Fibroblast of mammary gland (primary cell): ENCODE measurements around the gene ACOXL.

Source experiments
- DNase-seq: peaks from one replicate; pipeline ENCODE4 v3.0.0-alpha.2; 2010; ENCODE audit warnings: low read depth
- H3K4me3 ChIP-seq: 2 replicates; pipeline ENCODE4 v1.5.1; 2011; ENCODE audit warnings: low read depth, mild to moderate bottlenecking, low read length, moderate library complexity; ENCODE audit not compliant: control insufficient read depth
- TF ChIP-seq, protein P1 (sequence below): conservative IDR thresholded peaks from 2 replicates; pipeline ENCODE4 v1.5.1; 2011; ENCODE audit warnings: low read depth, low read length, inconsistent platforms; ENCODE audit not compliant: control insufficient read depth, insufficient read depth

The ACOXL gene

DNA sequence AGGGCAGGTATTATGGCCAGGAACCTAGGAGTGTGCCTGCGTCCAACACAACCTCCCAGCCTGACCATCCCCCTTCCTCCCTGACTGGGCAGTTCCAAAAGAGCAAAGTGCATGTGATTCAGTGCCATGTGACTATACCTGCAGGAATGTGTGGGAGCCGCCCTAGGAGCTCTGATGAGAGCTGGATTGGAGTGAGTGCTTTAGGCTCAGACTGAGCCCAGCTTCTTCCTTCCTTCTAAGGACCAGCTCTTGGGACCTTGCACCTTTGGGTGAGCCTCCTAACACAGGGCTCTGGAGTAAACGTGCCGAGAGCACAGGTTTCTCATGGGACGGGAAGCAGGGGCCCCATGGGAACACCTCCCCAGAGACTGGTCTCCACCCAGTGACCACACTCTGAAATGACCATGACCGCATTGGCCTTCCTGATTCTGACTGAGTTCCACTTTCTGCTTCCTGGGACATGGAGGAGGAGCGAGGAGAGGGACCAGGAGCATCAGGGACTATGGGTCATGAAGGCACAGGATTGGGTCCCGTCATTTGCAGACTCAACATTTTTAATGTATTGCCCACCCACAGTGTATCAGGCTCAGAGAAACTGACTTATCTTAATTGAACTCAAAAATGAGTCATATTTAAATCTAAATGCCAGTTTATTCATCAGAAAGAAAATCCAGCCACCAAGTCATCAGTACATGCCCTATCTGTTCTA lies 300.5 kb downstream of the ACOXL start:
- TF ChIP-seq, protein P1, sequence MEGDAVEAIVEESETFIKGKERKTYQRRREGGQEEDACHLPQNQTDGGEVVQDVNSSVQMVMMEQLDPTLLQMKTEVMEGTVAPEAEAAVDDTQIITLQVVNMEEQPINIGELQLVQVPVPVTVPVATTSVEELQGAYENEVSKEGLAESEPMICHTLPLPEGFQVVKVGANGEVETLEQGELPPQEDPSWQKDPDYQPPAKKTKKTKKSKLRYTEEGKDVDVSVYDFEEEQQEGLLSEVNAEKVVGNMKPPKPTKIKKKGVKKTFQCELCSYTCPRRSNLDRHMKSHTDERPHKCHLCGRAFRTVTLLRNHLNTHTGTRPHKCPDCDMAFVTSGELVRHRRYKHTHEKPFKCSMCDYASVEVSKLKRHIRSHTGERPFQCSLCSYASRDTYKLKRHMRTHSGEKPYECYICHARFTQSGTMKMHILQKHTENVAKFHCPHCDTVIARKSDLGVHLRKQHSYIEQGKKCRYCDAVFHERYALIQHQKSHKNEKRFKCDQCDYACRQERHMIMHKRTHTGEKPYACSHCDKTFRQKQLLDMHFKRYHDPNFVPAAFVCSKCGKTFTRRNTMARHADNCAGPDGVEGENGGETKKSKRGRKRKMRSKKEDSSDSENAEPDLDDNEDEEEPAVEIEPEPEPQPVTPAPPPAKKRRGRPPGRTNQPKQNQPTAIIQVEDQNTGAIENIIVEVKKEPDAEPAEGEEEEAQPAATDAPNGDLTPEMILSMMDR, result no peak
- no peak overlapping the region for H3K4me3 ChIP-seq
- peak; percentile 3 for DNase-seq

DNA sequence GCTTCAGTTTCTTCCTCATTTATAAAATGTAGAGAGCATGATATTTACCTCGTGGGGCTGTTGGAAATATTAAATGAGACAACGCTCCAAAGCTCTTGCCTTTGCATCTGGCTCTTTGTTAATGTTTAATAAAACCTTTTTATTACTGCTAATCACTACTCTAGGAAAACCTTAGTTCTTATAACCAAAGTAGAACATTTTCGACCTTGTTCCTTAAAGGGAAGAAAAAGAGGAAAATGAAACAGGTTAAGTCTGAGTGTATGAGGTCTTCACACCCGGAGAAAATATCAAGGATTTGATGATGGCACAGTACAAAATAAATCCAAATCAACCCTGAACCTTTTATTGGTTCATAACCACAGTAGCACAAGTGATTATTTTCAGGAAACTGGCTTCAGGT lies 301.8 kb downstream of the ACOXL start:
- TF ChIP-seq, protein P1, result no peak
- DNase-seq, result no peak
- no peak overlapping the region for H3K4me3 ChIP-seq

DNA sequence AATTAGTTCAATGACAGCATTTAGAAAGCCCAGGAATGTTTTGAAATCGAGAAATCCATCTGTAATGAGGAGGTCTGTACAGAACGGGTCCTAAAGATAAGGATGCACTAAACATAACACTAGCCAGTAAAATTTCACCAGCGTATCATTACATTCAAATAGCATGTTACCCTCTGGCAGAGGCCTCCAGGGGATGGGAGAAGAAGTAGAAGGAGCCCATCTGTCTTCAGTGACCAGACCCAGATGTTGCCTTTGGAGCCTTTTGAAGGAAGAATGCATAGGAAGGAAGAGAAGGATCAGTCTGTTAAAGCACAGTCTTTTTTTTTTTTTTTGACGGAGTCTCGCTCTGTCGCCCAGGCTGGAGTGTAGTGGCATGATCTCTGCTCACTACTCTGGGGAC lies 302.2 kb downstream of the ACOXL start:
- DNase-seq, result no peak
- H3K4me3 ChIP-seq, result no peak overlapping the region
- TF ChIP-seq, protein P1, result no peak

DNA sequence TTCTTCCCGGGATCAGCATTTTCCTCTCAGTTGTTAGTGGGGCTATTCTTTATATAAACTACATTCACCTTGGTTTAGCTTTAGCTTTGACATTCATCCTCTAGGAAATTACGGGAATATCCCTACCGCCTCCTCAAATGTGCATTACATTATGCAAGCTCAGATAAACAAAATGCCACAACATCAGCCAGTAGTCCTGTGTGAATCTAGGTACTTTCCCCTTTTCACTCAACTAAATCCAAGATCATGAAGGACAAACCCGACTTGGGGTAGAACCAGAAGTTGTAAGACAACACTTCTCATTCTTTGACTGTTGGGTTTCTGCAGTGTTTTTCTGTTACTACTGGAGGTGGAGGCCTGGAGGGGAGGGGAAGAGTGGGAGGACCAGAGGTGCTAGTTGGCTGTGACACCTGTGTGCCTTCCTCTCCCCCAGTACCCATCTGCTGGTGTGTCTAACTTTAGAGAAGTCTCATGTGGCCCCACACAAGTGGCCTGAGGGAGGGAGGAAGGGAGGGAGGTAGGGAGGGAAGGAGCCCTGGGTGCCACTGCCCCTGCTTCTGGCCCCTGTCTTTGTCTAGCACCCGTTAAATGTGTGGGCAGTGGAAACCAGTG lies 303.6 kb downstream of the ACOXL start:
- TF ChIP-seq, protein P1, result no peak
- H3K4me3 ChIP-seq, result no peak overlapping the region
- DNase-seq, result no peak

DNA sequence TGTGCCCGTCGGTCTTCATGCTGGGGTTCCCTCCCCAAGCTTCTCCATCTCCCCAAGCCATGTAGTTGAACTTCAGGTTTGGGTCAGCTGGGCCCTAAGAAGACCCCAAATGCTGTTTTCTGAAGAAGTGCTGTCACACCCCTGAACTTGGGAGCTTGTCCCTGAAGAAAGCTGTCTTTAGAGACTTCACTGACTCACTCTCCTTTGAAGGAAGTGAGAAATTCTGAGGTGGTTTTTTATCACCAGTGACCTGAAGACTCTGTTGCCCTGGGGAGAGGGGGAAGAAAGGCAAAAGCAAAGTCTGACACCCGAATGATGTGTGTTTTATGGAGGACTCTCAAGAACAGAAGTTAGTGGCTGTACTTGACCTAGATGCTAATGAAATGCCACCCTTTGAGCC lies 304.8 kb downstream of the ACOXL start:
- TF ChIP-seq, protein P1, result no peak

DNA sequence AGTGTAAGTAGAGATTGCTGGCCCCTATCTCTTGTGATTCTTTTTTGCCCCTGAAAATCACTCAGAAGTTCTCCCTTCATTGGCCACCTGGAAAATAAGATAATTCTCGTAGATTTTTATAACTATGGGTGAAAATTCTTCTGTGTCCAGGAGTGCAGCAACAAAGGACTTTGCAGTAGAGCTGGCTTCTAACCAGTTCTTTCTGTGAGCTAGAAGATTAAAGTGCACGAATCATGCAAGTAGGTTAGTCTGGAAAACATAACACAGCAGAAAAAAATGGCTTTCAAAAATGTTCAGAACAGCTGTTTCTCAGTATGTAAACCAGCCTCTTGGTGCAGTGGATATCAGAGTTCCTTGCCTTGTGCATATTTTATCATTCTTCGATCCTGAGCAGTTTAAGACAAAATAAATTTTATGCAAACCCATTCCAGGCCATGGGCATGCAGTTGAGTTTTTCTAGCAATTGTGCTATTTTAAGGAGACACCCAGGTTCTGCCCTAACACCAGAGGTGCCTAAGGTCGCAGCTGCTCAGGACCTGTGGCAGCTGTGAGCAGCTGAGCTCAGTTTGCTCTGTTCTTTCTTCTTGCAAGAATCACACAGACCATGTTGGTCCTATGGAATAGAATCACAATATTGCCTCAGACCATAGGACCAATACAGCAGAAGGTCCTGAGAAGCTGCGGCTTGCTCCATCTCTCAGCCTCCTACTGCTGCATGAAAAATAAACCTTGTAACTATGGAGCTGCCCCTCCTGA lies 307.4 kb downstream of the ACOXL start:
- TF ChIP-seq, protein P1, result no peak
- no peak overlapping the region for H3K4me3 ChIP-seq
- no peak for DNase-seq

More for the DNA sequence above, 304.8 kb downstream of the ACOXL start:
- no peak overlapping the region for H3K4me3 ChIP-seq
- DNase-seq, result no peak
